GM06990 (cell line): Measurements from ENCODE around the gene SPHK2.

Experiments used
- DNase-seq: peaks from one replicate; pipeline ENCODE4 v3.0.0-alpha.2; 2011; ENCODE audit not compliant: insufficient read length; ENCODE audit errors: extremely low read depth
- H3K27me3 ChIP-seq: replicated peaks from 2 replicates; pipeline ENCODE4 v1.6.0; 2011; ENCODE audit warnings: low read length; ENCODE audit not compliant: control insufficient read depth, insufficient read depth
- H3K36me3 ChIP-seq: 2 replicates; pipeline ENCODE4 v1.5.1; 2011; ENCODE audit warnings: low read length; ENCODE audit not compliant: control insufficient read depth, insufficient read depth
- H3K4me3 ChIP-seq: replicated peaks from 2 replicates; pipeline ENCODE4 v1.5.1; 2011; ENCODE audit warnings: low read depth, mild to moderate bottlenecking, control low read depth, low read length
- TF ChIP-seq, protein P1 (sequence below): IDR thresholded peaks from 2 replicates; pipeline ENCODE4 v1.5.1; 2011; ENCODE audit warnings: low read length, control low read depth, mild to moderate bottlenecking, inconsistent platforms; ENCODE audit not compliant: insufficient read depth, poor library complexity, severe bottlenecking

SPHK2 gene

DNA sequence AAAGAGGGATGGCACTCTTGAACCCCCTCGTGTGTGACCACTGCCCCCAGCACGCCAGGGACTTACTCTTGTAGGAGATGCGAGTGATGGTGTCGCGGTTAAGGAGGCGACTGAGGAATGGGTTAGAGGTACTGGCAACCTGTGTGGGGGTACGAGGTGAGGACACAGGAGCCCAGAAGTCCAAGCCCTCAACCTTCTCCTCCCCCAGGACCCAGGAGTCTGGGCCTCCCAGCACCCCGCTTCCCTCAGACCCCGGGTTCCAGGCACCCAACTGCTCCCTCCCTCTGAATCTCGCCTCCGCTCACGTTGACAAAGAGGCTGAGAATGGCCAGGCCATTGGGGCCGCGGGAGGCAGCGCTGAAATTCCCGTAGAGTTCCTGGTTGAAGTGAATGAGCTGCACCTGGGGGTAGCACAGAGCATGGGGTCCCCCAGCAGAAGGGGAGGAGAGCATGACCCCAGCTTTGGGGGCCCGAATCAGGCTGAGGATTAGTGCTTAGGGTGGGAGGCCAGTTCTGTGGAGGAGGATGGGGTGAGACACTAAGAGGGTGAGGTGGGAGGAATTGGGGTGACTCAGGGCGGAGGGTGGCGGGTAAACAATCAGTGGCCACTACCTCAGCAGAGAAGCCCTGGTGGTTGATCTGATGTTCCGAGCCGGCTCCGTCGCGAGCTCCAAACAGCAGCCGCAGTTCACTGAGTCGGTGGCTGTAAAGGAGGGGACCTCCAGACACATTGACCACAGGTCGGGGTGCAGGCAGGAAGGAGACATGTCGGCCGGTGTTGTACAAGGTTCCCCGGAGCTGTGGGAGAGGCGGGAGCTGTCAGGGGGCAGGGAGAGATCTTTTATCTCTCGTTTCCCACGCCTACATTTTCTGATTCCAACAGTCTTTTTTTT lies 20.4 kb downstream of the SPHK2 start:
- TF ChIP-seq, protein P1, sequence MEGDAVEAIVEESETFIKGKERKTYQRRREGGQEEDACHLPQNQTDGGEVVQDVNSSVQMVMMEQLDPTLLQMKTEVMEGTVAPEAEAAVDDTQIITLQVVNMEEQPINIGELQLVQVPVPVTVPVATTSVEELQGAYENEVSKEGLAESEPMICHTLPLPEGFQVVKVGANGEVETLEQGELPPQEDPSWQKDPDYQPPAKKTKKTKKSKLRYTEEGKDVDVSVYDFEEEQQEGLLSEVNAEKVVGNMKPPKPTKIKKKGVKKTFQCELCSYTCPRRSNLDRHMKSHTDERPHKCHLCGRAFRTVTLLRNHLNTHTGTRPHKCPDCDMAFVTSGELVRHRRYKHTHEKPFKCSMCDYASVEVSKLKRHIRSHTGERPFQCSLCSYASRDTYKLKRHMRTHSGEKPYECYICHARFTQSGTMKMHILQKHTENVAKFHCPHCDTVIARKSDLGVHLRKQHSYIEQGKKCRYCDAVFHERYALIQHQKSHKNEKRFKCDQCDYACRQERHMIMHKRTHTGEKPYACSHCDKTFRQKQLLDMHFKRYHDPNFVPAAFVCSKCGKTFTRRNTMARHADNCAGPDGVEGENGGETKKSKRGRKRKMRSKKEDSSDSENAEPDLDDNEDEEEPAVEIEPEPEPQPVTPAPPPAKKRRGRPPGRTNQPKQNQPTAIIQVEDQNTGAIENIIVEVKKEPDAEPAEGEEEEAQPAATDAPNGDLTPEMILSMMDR: no peak
- no peak for DNase-seq
- no peaks in the 10 kb centered on the region for H3K36me3 ChIP-seq
- H3K27me3 ChIP-seq: no peaks in the 10 kb centered on the region
- no peak overlapping the region for H3K4me3 ChIP-seq

DNA sequence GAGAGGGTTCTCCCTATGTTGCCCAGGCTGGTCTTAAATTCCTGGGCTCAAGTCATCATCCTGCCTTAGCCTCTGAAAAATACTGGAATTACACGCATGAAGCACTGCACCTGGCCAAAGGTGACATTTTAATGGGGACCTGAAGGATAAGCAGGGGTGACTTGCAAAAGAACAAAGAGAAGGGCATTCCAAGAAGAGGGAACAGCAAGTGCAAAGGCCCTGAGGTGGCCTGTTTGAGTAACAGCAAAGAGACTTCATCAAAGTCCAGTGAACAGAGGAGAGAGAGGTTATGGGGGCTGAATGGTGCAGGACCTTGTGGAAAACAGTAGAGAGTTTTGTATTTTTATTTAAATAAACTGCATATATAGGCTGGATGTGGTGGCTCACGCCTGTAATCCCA lies 22.5 kb downstream of the SPHK2 start:
- Histone ChIP-seq H3K27me3 (no peaks in the 10 kb centered on the region), H3K4me3 (no peak overlapping the region), H3K36me3 (no peaks in the 10 kb centered on the region)
- no peak for DNase-seq
- TF ChIP-seq, protein P1: no peak

DNA sequence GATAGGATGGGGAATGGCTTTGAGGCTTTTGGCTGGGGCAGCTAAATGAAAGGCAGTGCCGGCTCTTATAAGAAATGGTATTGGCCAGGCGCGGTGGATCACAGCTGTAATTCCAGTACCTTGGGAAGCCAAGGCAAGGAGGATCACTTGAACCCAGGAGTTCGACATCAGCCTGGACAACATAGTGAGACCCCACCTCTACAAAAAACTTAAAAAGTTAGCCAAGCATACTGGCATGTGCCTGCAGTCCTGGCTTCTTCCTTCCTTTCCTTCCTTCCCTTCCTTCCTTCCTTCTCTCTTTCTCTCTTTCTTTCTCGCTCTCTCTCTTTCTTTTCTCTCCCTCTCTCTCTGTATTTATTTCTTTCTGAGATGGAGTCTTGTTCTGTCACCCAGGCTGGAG lies 23.6 kb downstream of the SPHK2 start:
- H3K4me3 ChIP-seq: no peak overlapping the region
- no peak for DNase-seq
- TF ChIP-seq, protein P1: no peak

DNA sequence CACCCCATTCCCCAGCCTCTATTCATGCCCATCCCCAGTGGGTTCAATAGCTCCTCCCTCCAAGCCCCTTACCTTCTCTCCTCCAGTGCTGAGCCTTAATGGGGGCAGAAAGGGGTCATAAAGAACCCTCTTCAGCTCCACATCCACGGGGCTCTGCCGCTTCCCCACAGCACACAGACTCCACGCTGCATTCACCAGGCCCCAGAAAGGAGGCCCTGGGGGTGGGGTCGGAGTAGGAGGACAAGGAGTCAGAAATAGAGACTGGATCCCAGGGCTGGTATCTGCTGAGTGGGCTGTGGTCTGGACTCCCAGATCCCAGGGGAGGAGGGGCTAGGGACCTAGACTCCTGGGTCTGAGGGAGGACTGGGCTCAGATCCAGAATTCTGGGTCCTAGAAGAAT lies 25.0 kb downstream of the SPHK2 start:
- H3K27me3 ChIP-seq: no peaks in the 10 kb centered on the region
- TF ChIP-seq, protein P1: no peak
- no peak for DNase-seq
- H3K36me3 ChIP-seq: no peaks in the 10 kb centered on the region
- no peak overlapping the region for H3K4me3 ChIP-seq

More for the DNA sequence above, 23.6 kb downstream of the SPHK2 start:
- H3K36me3 ChIP-seq: no peaks in the 10 kb centered on the region
- no peaks in the 10 kb centered on the region for H3K27me3 ChIP-seq

DNA sequence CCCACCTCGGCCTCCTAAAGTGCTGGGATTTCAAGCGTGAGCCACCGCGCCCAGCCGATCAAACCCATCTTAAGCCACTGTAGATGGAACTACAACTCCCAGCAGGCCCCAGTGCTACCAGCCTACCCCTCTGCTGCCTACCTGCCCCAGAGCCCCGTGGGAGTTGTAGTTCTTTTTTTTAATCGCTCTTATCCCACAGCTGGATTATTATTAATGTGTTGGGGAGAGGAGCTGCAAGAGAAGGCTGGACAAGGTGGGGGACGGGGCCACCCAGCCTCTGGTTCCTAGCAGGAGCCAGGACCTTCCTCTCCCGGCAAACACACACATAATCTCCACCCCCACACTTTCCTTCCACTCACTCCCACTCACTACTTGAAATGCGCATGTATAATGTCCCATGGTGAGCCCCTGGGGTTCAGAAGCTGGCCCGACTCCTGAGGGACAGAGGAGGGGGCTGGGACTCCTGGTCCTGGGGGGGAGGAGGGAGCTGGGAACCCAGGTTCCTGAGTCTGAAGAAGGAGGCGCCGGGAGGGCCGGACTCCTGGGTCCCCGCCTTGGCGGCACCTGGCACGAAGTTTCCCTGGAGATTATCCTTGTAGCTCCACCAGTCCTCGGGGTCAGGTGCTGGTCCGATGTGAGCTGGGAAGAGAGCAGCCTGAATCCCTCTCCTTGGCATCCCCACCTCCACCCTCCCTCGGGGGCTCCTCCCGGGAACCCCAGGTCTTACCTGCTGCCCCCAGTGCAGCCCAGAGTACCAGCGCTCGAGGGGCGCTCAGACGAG lies 25.7 kb downstream of the SPHK2 start:
- no peaks in the 10 kb centered on the region for H3K36me3 ChIP-seq
- TF ChIP-seq, protein P1: no peak
- no peaks in the 10 kb centered on the region for H3K27me3 ChIP-seq
- DNase-seq: peak; percentile 65
- H3K4me3 ChIP-seq: peak overlapping the region; percentile 64
